Head of caudate nucleus (tissue), 42 donors: ENCODE data around the gene OR52J3.
"Not testable (repeated sequence)": the region's sequence is repeated elsewhere in the genome, so short reads cannot be mapped to it uniquely, and the experiment has no call there.

Experiments
- DNase-seq, 42 donors: peaks; one replicate each; pipeline versions ENCODE4 v3.0.0 to v3.0.0-alpha.2; 2020 to 2021; ENCODE audit warnings: mixed read lengths in 7 of 42
- intact Hi-C: fragments of 100-400 bp; cut with DNase I; formaldehyde crosslinking; loops from one replicate; pipeline ENCODE4 v1.15.0; 2022

The OR52J3 gene

GRCh38 chr11:5046226-5046625 lies at the start of gene OR52J3:
OR52J3 (plus strand) TSS chr11:5046526; CDS start chr11:5046526, 0 bp downstream.
- intact Hi-C loops: no loop called here
- DNase-seq: no peak

DNA sequence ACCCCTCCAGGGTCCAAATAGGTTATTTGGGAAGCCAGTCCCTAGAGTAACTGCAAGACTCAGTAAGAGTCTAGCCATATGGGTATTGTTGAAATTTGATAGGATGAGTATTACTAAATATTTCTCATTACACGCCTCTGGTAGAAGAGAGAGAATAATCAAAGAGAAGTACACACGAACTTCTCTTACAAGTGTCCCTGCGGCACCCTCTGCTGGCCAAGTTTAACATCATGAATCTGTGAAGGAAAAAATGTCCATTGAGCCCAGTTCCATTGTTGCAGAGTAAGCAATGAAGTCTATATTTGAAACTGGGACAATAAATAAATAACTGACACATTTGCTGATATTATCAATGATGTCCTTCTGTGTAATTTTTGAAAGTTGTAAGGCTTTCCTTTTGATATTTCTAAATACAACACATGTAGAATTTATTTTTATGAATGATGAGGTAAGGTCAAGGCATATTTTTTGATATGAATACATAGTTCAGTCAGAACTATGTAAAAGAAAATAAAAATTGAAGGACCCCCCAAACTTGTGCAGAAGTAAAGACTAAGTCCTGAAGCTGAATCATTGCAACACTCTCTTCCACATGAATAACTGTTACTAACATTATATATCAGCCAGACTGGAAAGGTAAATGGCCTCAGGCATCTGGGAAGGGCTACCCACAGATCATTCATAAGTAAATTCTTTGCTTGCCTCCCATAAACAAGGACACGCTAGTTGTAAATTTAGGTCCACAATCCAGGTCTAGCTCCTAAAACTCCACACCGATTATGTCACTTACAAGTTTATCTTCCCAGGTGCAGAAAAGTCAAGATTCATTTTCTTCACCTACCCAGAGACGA lies 41.7 kb upstream of the OR52J3 start:
- peak; percentile 16 to 82 (median 60) for DNase-seq
- intact Hi-C loops: loop anchor here (10.0 kb wide), 2 partner anchors 370 to 820 kb away; partner anchors contain the start of gene OR51D1

DNA sequence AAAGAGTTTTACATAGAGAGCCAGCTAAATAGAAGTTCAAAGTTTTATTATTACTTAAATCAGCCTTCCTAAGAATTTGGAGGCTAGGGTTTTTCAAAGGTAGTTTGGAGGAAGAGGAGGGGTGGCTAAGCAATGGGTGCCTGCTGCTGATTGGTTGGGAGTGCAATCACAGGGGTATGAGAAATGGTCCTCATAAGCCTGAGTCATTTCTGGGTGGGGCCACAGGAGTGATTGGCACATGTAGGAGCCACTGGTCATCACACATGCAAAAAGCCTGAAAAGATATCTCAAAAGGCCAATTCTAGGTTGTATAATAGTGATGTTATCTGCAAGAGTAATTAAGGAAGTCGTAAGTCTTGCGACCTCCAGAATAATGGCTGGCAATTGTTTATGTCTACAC lies 38.8 kb upstream of the OR52J3 start:
- intact Hi-C loops: loop anchor here (10.0 kb wide), 2 partner anchors 373 to 823 kb away; partner anchors contain the start of gene OR51D1
- DNase-seq: no peak

- intact Hi-C loops: no loop called here
- no peak for DNase-seq
These were observed 35.1 kb upstream of the OR52J3 start for GRCh38 chr11:5011254-5011653.

- DNase-seq: no peak
- intact Hi-C loops: no loop called here
These were observed 33.3 kb upstream of the OR52J3 start for GRCh38 chr11:5013012-5013411.

- intact Hi-C loops: no loop called here
- DNase-seq: no peak
These were observed 24.3 kb upstream of the OR52J3 start for GRCh38 chr11:5021996-5022395.

GRCh38 chr11:5036669-5037068 lies 9.7 kb upstream of the OR52J3 start:
- no peak for DNase-seq
- intact Hi-C loops: no loop called here

- intact Hi-C loops: no loop called here
- DNase-seq: no peak
These were observed 8.4 kb upstream of the OR52J3 start for GRCh38 chr11:5037926-5038325.

DNA sequence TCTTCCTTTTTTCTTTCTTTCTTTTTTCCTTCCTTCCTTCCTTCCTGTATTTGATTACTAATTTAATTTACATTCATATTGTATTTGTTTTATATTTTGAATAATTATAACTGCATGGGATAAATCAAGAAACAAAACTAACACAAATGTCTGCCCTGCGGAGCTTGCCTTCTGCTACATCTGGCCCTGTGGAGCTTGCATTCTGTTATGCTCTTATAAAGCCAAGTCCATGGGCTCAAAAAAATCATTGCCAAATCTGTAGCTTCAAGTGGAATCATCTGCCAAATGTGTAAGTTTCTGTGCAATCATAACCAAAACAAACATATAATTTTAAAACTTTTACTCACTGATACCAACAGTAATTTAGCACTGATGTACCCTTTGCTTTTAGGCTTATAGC lies 8.0 kb upstream of the OR52J3 start:
- intact Hi-C loops: no loop called here
- no peak for DNase-seq

DNA sequence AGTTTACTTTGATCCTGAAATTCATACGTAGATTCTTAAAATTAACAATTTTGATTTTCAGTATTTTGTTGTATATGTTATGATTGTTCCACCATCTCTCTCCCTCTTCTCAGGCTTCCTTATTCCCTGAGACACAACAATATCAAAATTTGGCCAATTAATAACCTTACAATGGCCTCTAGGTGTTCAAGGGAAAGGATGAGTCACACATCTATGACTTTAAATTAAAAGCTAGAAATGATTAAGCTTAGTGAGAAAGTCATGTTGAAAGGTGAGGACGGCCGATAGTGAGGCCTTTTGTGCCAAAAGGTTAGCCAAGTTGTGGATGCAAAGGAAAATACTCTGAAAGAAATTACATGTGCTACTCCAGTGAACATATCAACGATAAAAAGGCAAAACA lies 5.5 kb upstream of the OR52J3 start:
- intact Hi-C loops: no loop called here
- DNase-seq: no peak

- intact Hi-C loops: no loop called here
- no peak for DNase-seq
These were observed 4.2 kb upstream of the OR52J3 start for GRCh38 chr11:5042091-5042490.

DNA sequence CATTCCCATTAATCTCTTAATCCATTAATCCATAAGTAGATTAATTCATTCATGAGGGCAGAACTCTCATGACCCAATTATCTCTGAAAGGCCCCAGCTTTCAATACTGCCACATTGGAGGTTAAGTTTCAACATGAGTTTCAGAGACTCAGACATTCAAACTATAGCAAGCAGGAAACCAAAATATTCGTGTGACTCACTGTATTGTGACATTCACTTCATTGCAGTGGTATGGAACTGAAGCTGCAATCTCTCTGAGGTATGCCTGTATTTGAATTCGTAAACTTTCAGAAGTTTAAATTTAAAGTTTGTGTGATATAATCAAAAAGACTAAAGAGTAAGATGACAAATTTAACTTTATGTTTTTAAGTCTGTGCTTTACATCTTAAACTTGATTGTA lies 2.9 kb upstream of the OR52J3 start:
- intact Hi-C loops: no loop called here
- DNase-seq: no peak

GRCh38 chr11:5046754-5047330 lies 516 bp downstream of the OR52J3 start:
- no peak for DNase-seq
- intact Hi-C loops: no loop called here

DNA sequence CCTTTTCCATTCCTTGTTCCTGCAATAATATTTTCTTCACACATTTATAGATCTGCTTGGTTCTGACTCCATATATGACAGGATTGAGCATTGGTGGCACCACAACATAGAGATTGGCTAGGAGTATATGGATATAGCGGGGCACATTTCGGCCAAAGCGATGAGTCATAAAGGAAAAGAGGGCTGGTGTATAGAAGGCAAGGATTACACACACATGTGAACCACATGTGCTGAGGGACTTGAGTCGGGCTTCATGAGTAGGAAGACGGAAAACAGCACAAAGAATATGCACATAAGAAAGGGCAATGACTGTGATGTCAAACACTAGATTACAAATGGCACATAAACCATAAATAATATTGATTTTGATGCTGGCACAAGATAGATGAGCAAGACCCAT lies 12.4 kb downstream of the OR52J3 start:
- intact Hi-C loops, DNase-seq: not testable (repeated sequence)

DNA sequence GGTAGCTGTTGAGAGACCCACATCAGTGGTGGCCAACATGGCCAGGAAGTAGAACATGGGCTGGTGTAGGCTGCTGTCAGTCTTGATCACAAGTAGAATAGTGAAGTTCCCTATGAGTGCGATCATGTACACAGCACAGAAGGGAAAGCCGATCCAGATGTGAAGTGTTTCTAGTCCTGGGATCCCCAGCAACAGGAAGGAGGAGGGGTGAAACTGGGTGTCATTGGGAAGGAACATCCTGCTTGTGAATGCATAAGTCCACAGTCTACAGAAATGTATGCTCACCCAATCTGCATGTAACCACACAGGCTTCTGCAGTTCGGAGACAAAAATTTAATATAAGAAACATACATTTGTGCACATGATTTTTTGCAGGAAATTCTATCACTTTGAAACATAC lies 13.1 kb downstream of the OR52J3 start, which contains the start of gene OR52E2:
Gene OR52E2 (minus strand): TSS at position 237 of the 400 bp plus-strand sequence. CDS start 0 bp downstream, at position 237.
- no peak for DNase-seq
- intact Hi-C loops: no loop called here

- DNase-seq: no peak
- intact Hi-C loops: no loop called here
These were observed 18.7 kb downstream of the OR52J3 start for GRCh38 chr11:5065027-5065426.

- intact Hi-C loops: no loop called here
- no peak for DNase-seq
These were observed 22.9 kb downstream of the OR52J3 start, which contains the start of gene OR52E1 for GRCh38 chr11:5069272-5069671. OR52E1 (plus strand) TSS chr11:5069572.

- intact Hi-C loops: no loop called here
- no peak for DNase-seq
These were observed 25.5 kb downstream of the OR52J3 start for GRCh38 chr11:5071799-5072198.

DNA sequence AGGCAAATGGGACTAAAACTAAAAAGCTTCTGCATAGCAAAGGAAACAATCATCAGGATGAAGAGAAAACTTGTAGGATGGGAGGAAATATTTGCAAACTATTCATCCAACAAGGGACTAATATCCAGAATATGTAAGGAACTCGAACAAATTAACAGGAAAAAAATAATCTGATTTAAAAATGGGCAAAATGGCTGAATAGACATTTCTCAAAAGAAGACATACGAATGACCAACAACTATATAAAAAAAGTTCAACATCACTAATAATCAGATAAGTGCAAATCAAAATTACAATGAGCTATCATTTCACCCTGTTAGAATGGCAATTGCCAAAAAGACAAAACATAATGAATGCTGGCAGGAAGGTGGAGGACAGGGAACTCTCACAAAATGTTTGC lies 35.1 kb downstream of the OR52J3 start:
- DNase-seq: no peak
- intact Hi-C loops: no loop called here

DNA sequence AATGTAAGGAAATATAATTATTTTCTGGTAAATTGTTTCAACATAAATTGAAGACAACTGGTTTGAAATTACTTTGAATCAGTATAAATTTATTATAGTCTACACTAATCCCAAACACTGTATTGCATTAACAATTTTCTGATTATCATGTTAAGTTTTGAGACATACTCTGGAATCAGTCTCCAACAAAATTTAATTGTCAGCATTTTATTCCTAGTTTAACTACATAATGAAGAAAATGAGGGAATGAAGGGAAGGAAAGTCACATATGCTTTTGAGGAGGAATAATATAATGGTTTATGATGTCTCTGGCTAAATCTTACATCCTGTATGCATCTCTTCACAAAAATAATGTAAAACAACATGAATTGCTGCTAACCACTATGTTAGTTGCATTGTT lies 37.3 kb downstream of the OR52J3 start:
- DNase-seq: no peak
- intact Hi-C loops: no loop called here

DNA sequence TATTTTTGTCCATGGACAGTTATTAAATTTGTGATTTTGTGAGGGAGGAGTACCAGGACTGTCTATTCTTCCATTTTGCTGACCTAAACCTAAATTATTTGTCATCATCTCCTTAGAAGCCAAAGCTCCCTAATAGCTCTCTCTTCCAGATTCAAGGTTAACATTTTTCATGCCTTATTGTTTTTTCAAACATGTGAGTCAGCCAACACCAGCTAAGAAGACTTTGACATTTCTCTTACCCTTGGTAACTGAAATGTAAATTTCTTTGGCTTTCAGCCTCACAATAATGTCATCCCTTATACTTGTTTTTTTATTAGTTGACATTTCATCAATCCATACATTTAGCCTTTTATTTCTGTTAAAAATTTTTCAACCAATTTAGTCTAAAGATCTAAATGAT lies 42.2 kb downstream of the OR52J3 start:
- intact Hi-C loops: no loop called here
- DNase-seq: no peak
